Keratinocyte (primary cell): ENCODE measurements around the gene CKMT2. TPM values are rescaled to one million over a fixed set of nuclear protein-coding genes. Genes with fewer than 3 reads are reported as not detected.
"Not testable (repeated sequence)": the region's sequence is repeated elsewhere in the genome, so short reads cannot be mapped to it uniquely, and the experiment has no call there.

ENCODE experiments used
- DNase-seq: peaks from one replicate; pipeline ENCODE4 v3.0.0-alpha.2; 2011; ENCODE audit warnings: low read depth, missing footprints, low spot score
- FAIRE-seq: peaks from 2 replicates; lab custom pipeline; 2011; peaks lifted over from hg19 to GRCh38; lab: Jason Lieb, UNC
- H2AFZ ChIP-seq: 2 replicates; pipeline ENCODE4 v1.6.0; 2012; ENCODE audit warnings: low read length, control low read depth, inconsistent platforms; ENCODE audit not compliant: control insufficient read depth
- H3K27ac ChIP-seq: 2 replicates; pipeline ENCODE4 v1.5.1; 2011; ENCODE audit warnings: low read length; ENCODE audit not compliant: control insufficient read depth, insufficient read depth
- H3K27me3 ChIP-seq: 3 replicates; pipeline ENCODE4 v1.6.0; 2011; ENCODE audit warnings: low read length; ENCODE audit not compliant: control insufficient read depth, insufficient read depth; ENCODE audit errors: extremely low read depth
- H3K36me3 ChIP-seq, 2 experiments: 2 replicates in 1 of 2; 3 replicates in 1 of 2; pipeline ENCODE4 v1.5.1; 2011; ENCODE audit warnings: low read length in 2 of 2, mild to moderate bottlenecking in 1 of 2; ENCODE audit not compliant: control insufficient read depth in 2 of 2, insufficient read depth in 2 of 2; ENCODE audit errors: extremely low read depth in 1 of 2
- H3K4me1 ChIP-seq: 3 replicates; pipeline ENCODE4 v1.5.1; 2011; ENCODE audit warnings: low read length; ENCODE audit not compliant: control insufficient read depth, insufficient read depth; ENCODE audit errors: extremely low read depth
- H3K4me2 ChIP-seq: 3 replicates; pipeline ENCODE4 v1.6.0; 2011; ENCODE audit warnings: low read depth, low read length; ENCODE audit not compliant: control insufficient read depth, insufficient read depth; ENCODE audit errors: extremely low read depth
- H3K4me3 ChIP-seq, 3 experiments: fragments of 200-600 bp in 1 of 3; sonication (generic) in 1 of 3; 2 replicates in 2 of 3; 3 replicates in 1 of 3; pipeline ENCODE4 v1.5.1; 2011 to 2016; ENCODE audit warnings: low read length in 3 of 3, mild to moderate bottlenecking in 3 of 3, control low read depth in 2 of 3, inconsistent platforms in 1 of 3, low read depth in 1 of 3, mixed read lengths in 1 of 3, mixed run types in 1 of 3, moderate library complexity in 1 of 3; ENCODE audit not compliant: control insufficient read depth in 2 of 3, insufficient read depth in 2 of 3; ENCODE audit errors: extremely low read depth in 1 of 3
- H3K79me2 ChIP-seq: 2 replicates; pipeline ENCODE4 v1.6.0; 2012; ENCODE audit warnings: low read length; ENCODE audit not compliant: control insufficient read depth, insufficient read depth
- H3K9ac ChIP-seq: 3 replicates; pipeline ENCODE4 v1.6.0; 2011; ENCODE audit warnings: low read length; ENCODE audit not compliant: control insufficient read depth, insufficient read depth; ENCODE audit errors: extremely low read depth
- H3K9me1 ChIP-seq: 3 replicates; pipeline ENCODE4 v1.6.0; 2011; ENCODE audit warnings: low read length; ENCODE audit not compliant: control insufficient read depth, insufficient read depth; ENCODE audit errors: extremely low read depth
- H3K9me3 ChIP-seq: 2 replicates; pipeline ENCODE4 v1.5.1; 2012; ENCODE audit warnings: low read depth, low read length; ENCODE audit not compliant: control insufficient read depth
- H4K20me1 ChIP-seq: 3 replicates; pipeline ENCODE4 v1.6.0; 2011; ENCODE audit warnings: low read length; ENCODE audit not compliant: control insufficient read depth, insufficient read depth; ENCODE audit errors: extremely low read depth
- CTCF ChIP-seq, 3 experiments: IDR thresholded peaks in 1 of 3; conservative IDR thresholded peaks in 1 of 3; optimal IDR thresholded peaks in 1 of 3; 2 replicates in 2 of 3; 3 replicates in 1 of 3; pipeline versions ENCODE3 to v1.5.1; 2011; ENCODE audit warnings: low read length in 3 of 3, mild to moderate bottlenecking in 3 of 3, moderate library complexity in 2 of 3, control low read depth in 1 of 3, inconsistent platforms in 1 of 3; ENCODE audit not compliant: insufficient read depth in 2 of 3; ENCODE audit errors: extremely low read depth in 1 of 3
- EZH2 ChIP-seq: IDR thresholded peaks from one replicate; pipeline ENCODE4 v1.6.1; 2012; ENCODE audit warnings: inconsistent platforms, mild to moderate bottlenecking, low read length, moderate library complexity
- dilution Hi-C: fragments of 300-500 bp; cut with MboI; formaldehyde crosslinking; loops from one replicate; pipeline ENCODE4 v1.7.0; 2020; ENCODE audit warnings: low sequenced_read_pairs; ENCODE audit not compliant: extremely low pct_ligation_motif_present
- polyA plus RNA-seq, 5 experiments: library from polyadenylated mRNA; depleted of rRNA in 3 of 5; stranded (reverse) in 3 of 5; stranded (forward) in 1 of 5; unstranded in 1 of 5; fragments of >200 nt; gene quantifications; 1 replicate in 1 of 5; 2 replicates in 3 of 5; 3 replicates in 1 of 5; pipeline versions ENCODE4 v1.2.1 to v1.2.3, GENCODE V29; 2011 to 2012; ENCODE audit warnings: missing spikeins in 2 of 5, low read depth in 1 of 5, low replicate concordance in 1 of 5

Gene CKMT2
- polyA plus RNA-seq, 1 donor (not counting 4 experiments of a cell fraction or from before 2014, with no cell fraction given): not detected

GRCh38 chr5:81256766-81257165, 23.6 kb downstream of the CKMT2 start:
- H3K4me3 ChIP-seq: no peak overlapping the region
- peaks cover 4% of the 10 kb centered on the region for H4K20me1 ChIP-seq
- H3K36me3 ChIP-seq: no peaks in the 10 kb centered on the region
- dilution Hi-C loops: no loop called here
- H3K4me2 ChIP-seq: no peak overlapping the region
- H3K9me3 ChIP-seq: no peaks in the 10 kb centered on the region
- H3K27ac ChIP-seq: no peak overlapping the region
- DNase-seq (no peak), FAIRE-seq (no peak)
- no peak for TF ChIP-seq CTCF (optimal IDR thresholded peaks at IDR 0.05 in 1 of 3, IDR thresholded peaks at IDR 0.05 in 1 of 3, conservative IDR thresholded peaks at IDR 0.05 in 1 of 3; ENCODE audit: extremely low read depth in 1 of 3, insufficient read depth in 2 of 3, low read length in 3 of 3)
- no peak for TF ChIP-seq EZH2
- H3K27me3 ChIP-seq: no peaks in the 10 kb centered on the region
- no peaks in the 10 kb centered on the region for H3K9me1 ChIP-seq
- H3K79me2 ChIP-seq: no peaks in the 10 kb centered on the region
- no peak overlapping the region for H3K9ac ChIP-seq
- peaks cover 12% of the 10 kb centered on the region for H3K4me1 ChIP-seq
- H2AFZ ChIP-seq: no peak overlapping the region

GRCh38 chr5:81262796-81263195, 29.7 kb downstream of the CKMT2 start:
- not testable (repeated sequence) for H2AFZ ChIP-seq

DNA sequence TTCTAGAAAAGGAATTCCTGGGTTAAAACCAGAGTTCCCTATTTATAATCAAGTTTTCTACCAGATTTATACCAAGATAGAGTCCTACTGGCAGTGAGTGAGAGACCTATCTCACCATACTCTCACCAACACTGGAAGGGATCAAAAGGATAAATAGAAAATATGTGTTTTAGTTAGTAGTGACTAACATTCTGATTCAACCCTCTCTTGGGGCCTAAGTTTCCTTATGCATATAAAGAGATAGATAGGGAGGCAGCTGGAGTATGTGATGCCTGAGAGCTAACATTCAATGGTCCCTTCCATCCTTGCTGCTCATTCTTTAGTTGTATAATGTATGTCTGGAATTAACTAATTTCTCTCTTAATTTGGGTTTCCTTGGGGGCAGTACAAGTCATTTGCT, 32.0 kb downstream of the CKMT2 start:
- dilution Hi-C loops: no loop called here
- no peak overlapping the region for H3K4me2 ChIP-seq
- H3K9ac ChIP-seq: no peak overlapping the region
- no peak overlapping the region for H3K27ac ChIP-seq
- H3K36me3 ChIP-seq: no peaks in the 10 kb centered on the region
- H4K20me1 ChIP-seq: no peaks in the 10 kb centered on the region
- no peak overlapping the region for H2AFZ ChIP-seq
- H3K9me1 ChIP-seq: peaks cover 2% of the 10 kb centered on the region
- H3K27me3 ChIP-seq: no peaks in the 10 kb centered on the region
- H3K9me3 ChIP-seq: no peaks in the 10 kb centered on the region
- H3K4me3 ChIP-seq: no peak overlapping the region
- FAIRE-seq (no peak), DNase-seq (no peak)
- peaks cover 4% of the 10 kb centered on the region for H3K79me2 ChIP-seq
- TF ChIP-seq EZH2 (no peak), CTCF (optimal IDR thresholded peaks at IDR 0.05 in 1 of 3, IDR thresholded peaks at IDR 0.05 in 1 of 3, conservative IDR thresholded peaks at IDR 0.05 in 1 of 3; ENCODE audit: extremely low read depth in 1 of 3, insufficient read depth in 2 of 3, low read length in 3 of 3) (no peak)
- H3K4me1 ChIP-seq: peaks cover 14% of the 10 kb centered on the region

More at GRCh38 chr5:81262796-81263195, 29.7 kb downstream of the CKMT2 start:
- H3K27me3 ChIP-seq, H3K9me3 ChIP-seq, H3K27ac ChIP-seq, H4K20me1 ChIP-seq, H3K4me3 ChIP-seq, H3K79me2 ChIP-seq, dilution Hi-C loops, DNase-seq, H3K4me2 ChIP-seq, H3K4me1 ChIP-seq, H3K9ac ChIP-seq, H3K36me3 ChIP-seq, H3K9me1 ChIP-seq, FAIRE-seq: not testable (repeated sequence)
